CD4-positive, alpha-beta T cell treated with Interleukin-17A for 1 hour (primary cell): Measurements from ENCODE around the gene CNTNAP5.

ENCODE experiments used
- DNase-seq: peaks from one replicate; pipeline ENCODE4 v3.0.0-alpha.2; 2020

Gene CNTNAP5

GRCh38 chr2:124482551-124482950 lies 457.5 kb downstream of the CNTNAP5 start:
- DNase-seq, result no peak

GRCh38 chr2:124485659-124486058 lies 460.6 kb downstream of the CNTNAP5 start:
- no peak for DNase-seq

- DNase-seq, result no peak
Measured at GRCh38 chr2:124489686-124490085, 464.6 kb downstream of the CNTNAP5 start.

GRCh38 chr2:124501575-124502152 lies 476.6 kb downstream of the CNTNAP5 start:
- DNase-seq, result no peak

GRCh38 chr2:124514236-124514635 lies 489.1 kb downstream of the CNTNAP5 start:
- no peak for DNase-seq

GRCh38 chr2:124520953-124521352 lies 495.9 kb downstream of the CNTNAP5 start:
- no peak for DNase-seq

- DNase-seq, result no peak
Measured at GRCh38 chr2:124523096-124523495, 498.0 kb downstream of the CNTNAP5 start.

GRCh38 chr2:124524155-124524915 lies 499.2 kb downstream of the CNTNAP5 start:
- DNase-seq, result no peak

- DNase-seq, result no peak
Measured at GRCh38 chr2:124526221-124526620, 501.1 kb downstream of the CNTNAP5 start.

- no peak for DNase-seq
Measured at GRCh38 chr2:124530203-124530602, 505.1 kb downstream of the CNTNAP5 start.

- DNase-seq, result no peak
Measured at GRCh38 chr2:124533226-124533954, 508.3 kb downstream of the CNTNAP5 start.

- no peak for DNase-seq
Measured at GRCh38 chr2:124534028-124534427, 508.9 kb downstream of the CNTNAP5 start.

- DNase-seq, result no peak
Measured at GRCh38 chr2:124535816-124536215, 510.7 kb downstream of the CNTNAP5 start.

GRCh38 chr2:124536591-124536990 lies 511.5 kb downstream of the CNTNAP5 start:
- no peak for DNase-seq

- no peak for DNase-seq
Measured at GRCh38 chr2:124538549-124538948, 513.5 kb downstream of the CNTNAP5 start.

- no peak for DNase-seq
Measured at GRCh38 chr2:124540805-124541204, 515.7 kb downstream of the CNTNAP5 start.

- no peak for DNase-seq
Measured at GRCh38 chr2:124542932-124543640, 518.0 kb downstream of the CNTNAP5 start.

GRCh38 chr2:124547700-124548099 lies 522.6 kb downstream of the CNTNAP5 start:
- no peak for DNase-seq

- DNase-seq, result no peak
Measured at GRCh38 chr2:124558277-124558905, 533.3 kb downstream of the CNTNAP5 start.

- no peak for DNase-seq
Measured at GRCh38 chr2:124559236-124559635, 534.1 kb downstream of the CNTNAP5 start.

- DNase-seq, result no peak
Measured at GRCh38 chr2:124560592-124561112, 535.6 kb downstream of the CNTNAP5 start.

- DNase-seq, result no peak
Measured at GRCh38 chr2:124561486-124561885, 536.4 kb downstream of the CNTNAP5 start.

GRCh38 chr2:124563426-124563825 lies 538.3 kb downstream of the CNTNAP5 start:
- DNase-seq, result no peak
